Measurements from ENCODE around the gene KCNMB4. TPM values are rescaled to one million over a fixed set of nuclear protein-coding genes. Genes with fewer than 3 reads are reported as not detected.

Gene KCNMB4
- total and polyA plus RNA-seq, 2 of the 4 experiments (the other 2 are of a cell fraction) = 0.90 to 1.1 TPM

GRCh38 chr12:70467918-70468733 lies 102.0 kb downstream of the KCNMB4 start:
- Histone ChIP-seq H2AK5ac (ENCODE audit: low read depth, low read length) (no peak overlapping the region), H2AK9ac (replicated peaks; ENCODE audit: low read depth, low read length, poor library complexity) (no peak overlapping the region), H3K79me1 (ENCODE audit: low read depth in 1 of 2, low read length in 2 of 2) (no peaks in the 10 kb centered on the region), H2AFZ (replicated peaks; ENCODE audit: low read length, poor library complexity) (no peak overlapping the region), H3K14ac (replicated peaks; ENCODE audit: low read depth, low read length) (no peak overlapping the region), H3K4me1 (ENCODE audit: control insufficient read depth, insufficient read depth, low read length) (no peaks in the 10 kb centered on the region), H4K5ac (ENCODE audit: low read depth, low read length) (no peak overlapping the region), H3K56ac (ENCODE audit: extremely low read depth, insufficient read depth, low read length) (no peak overlapping the region), H3K27me3 (ENCODE audit: control insufficient read depth, insufficient read depth, low read length) (no peaks in the 10 kb centered on the region), H2BK20ac (ENCODE audit: low read depth, low read length) (no peak overlapping the region), H3K18ac (ENCODE audit: low read depth, low read length) (no peak overlapping the region), H3K4me2 (ENCODE audit: low read depth, low read length) (no peak overlapping the region), H3K27ac (ENCODE audit: insufficient read depth, low read length) (no peak overlapping the region), H3K9me3 (ENCODE audit: control insufficient read depth, insufficient read depth, low read length) (no peaks in the 10 kb centered on the region), H3K4me3 (ENCODE audit: insufficient read depth, low read depth, low read length) (no peak overlapping the region), H4K20me1 (ENCODE audit: insufficient read depth, low read length) (no peaks in the 10 kb centered on the region), H2BK120ac (ENCODE audit: low read depth, low read length) (no peak overlapping the region), H2BK15ac (ENCODE audit: low read depth, low read length) (no peak overlapping the region), H4K91ac (ENCODE audit: insufficient read depth, low read depth, low read length) (no peak overlapping the region), H3K23ac (ENCODE audit: low read depth, low read length) (no peak overlapping the region), H3K36me3 (ENCODE audit: control insufficient read depth, insufficient read depth, low read length) (no peaks in the 10 kb centered on the region), H2BK5ac (ENCODE audit: low read depth, low read length, poor library complexity, severe bottlenecking) (no peak overlapping the region), H3K9me1 (ENCODE audit: insufficient read depth, low read length) (no peaks in the 10 kb centered on the region), H3K4ac (ENCODE audit: low read depth, low read length) (no peak overlapping the region), H4K8ac (ENCODE audit: low read depth in 2 of 2, low read length in 2 of 2) (no peak overlapping the region), H3K9ac (ENCODE audit: low read depth, low read length) (no peak overlapping the region)
- no TSS peak for BruUV-seq (replicated peaks)
- intact Hi-C loops (cut with micrococcal nuclease) (no loop called here), in situ Hi-C loops (cut with MboI; ENCODE audit: low sequenced_read_pairs) (no loop called here), dilution Hi-C loops (cut with HindIII; ENCODE audit: low sequenced_read_pairs, unreplicated experiment) (no loop called here)
- DNase-seq (no peak), ATAC-seq (ENCODE audit: low read depth) (no peak)
- no CpG with 5 or more reads among the region's 10 CpGs for WGBS, 2 experiments (ENCODE audit: extremely low coverage in 2 of 2, insufficient read length in 1 of 2)
- ChIA-PET POLR2A (ENCODE audit: unreplicated experiment) (no interaction called here), CTCF (interaction anchor here (0.8 kb wide), 1 partner anchor 30 kb away, joined by 3 read pairs; no protein-coding TSS in a partner anchor)
- TF ChIP-seq, protein P1, sequence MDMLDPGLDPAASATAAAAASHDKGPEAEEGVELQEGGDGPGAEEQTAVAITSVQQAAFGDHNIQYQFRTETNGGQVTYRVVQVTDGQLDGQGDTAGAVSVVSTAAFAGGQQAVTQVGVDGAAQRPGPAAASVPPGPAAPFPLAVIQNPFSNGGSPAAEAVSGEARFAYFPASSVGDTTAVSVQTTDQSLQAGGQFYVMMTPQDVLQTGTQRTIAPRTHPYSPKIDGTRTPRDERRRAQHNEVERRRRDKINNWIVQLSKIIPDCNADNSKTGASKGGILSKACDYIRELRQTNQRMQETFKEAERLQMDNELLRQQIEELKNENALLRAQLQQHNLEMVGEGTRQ (IDR thresholded peaks at IDR 0.05; ENCODE audit: low read depth, low read length) = no peak
- TF ChIP-seq CHD1 (IDR thresholded peaks at IDR 0.05; ENCODE audit: low read depth, low read length) (no peak), RCOR1 (IDR thresholded peaks at IDR 0.05; ENCODE audit: insufficient replicate concordance, low read length) (no peak)
